PC-9 (cell line): ENCODE results near the gene UBLCP1. TPM values are rescaled to one million over a fixed set of nuclear protein-coding genes. Genes with fewer than 3 reads are reported as not detected.

ENCODE experiments used
- BruUV-seq: library from RNA; stranded (reverse); fragments of 400-500 nt; replicated peaks from 2 replicates; lab custom pipeline; 2021; lab: Mats Ljungman, UMichigan
- CTCF ChIA-PET: fragments of 300-600 bp; sonication (Branson Sonifier 250); formaldehyde crosslinking; loops from one replicate; lab custom pipeline; 2022; ENCODE audit warnings: antibody characterized with exemption; lab: Charles Lee
- POLR2A ChIA-PET: fragments of 300-600 bp; sonication (Branson Sonifier 250); formaldehyde crosslinking; loops from one replicate; lab custom pipeline; 2022; ENCODE audit warnings: antibody characterized with exemption; ENCODE audit not compliant: unreplicated experiment; lab: Charles Lee
- DNase-seq, 2 experiments: peaks; one replicate each; pipeline versions ENCODE4 v3.0.0 to v3.0.0-alpha.2; 2015 to 2022; ENCODE audit warnings: mixed read lengths in 1 of 2
- H2AFZ ChIP-seq: fragments of 200-600 bp; sonication (generic); 2 replicates; pipeline ENCODE4 v1.8.1; 2017; ENCODE audit warnings: antibody characterized with exemption
- H3F3A ChIP-seq: fragments of 200-600 bp; sonication (generic); 2 replicates; pipeline ENCODE4 v1.8.1; 2017; ENCODE audit warnings: antibody characterized with exemption, mild to moderate bottlenecking, low read depth; ENCODE audit not compliant: insufficient read depth
- H3K27ac ChIP-seq: fragments of 200-600 bp; sonication (generic); 2 replicates; pipeline ENCODE4 v1.6.1; 2016; ENCODE audit warnings: mixed run types
- H3K27me3 ChIP-seq: fragments of 200-600 bp; sonication (generic); 2 replicates; pipeline ENCODE4 v1.6.1; 2016; ENCODE audit warnings: low read depth, mixed run types; ENCODE audit not compliant: insufficient read depth
- H3K36me3 ChIP-seq: fragments of 200-600 bp; sonication (generic); 2 replicates; pipeline ENCODE4 v1.6.1; 2016; ENCODE audit warnings: low read depth, mixed run types
- H3K4me1 ChIP-seq: fragments of 200-600 bp; sonication (generic); replicated peaks from 2 replicates; pipeline ENCODE4 v1.6.1; 2016; ENCODE audit warnings: mixed run types; ENCODE audit not compliant: insufficient read depth
- H3K4me2 ChIP-seq: fragments of 200-600 bp; sonication (generic); 2 replicates; pipeline ENCODE4 v1.6.1; 2017; ENCODE audit warnings: mixed run types
- H3K4me3 ChIP-seq: fragments of 200-600 bp; sonication (generic); 2 replicates; pipeline ENCODE4 v1.6.1; 2016; ENCODE audit warnings: mixed run types
- H3K79me2 ChIP-seq: fragments of 200-600 bp; sonication (generic); 2 replicates; pipeline ENCODE4 v1.6.1; 2017; ENCODE audit warnings: low read depth, mixed run types
- H3K9me2 ChIP-seq: fragments of 200-600 bp; sonication (generic); 2 replicates; pipeline ENCODE4 v1.8.1; 2017; ENCODE audit warnings: mild to moderate bottlenecking; ENCODE audit not compliant: insufficient read depth
- H3K9me3 ChIP-seq: fragments of 200-600 bp; sonication (generic); 2 replicates; pipeline ENCODE4 v1.8.1; 2016; ENCODE audit warnings: low read depth; ENCODE audit not compliant: insufficient read depth
- H4K20me1 ChIP-seq: fragments of 200-600 bp; sonication (generic); 2 replicates; pipeline ENCODE4 v1.8.1; 2017; ENCODE audit not compliant: insufficient read depth
- CTCF ChIP-seq: fragments of 200-600 bp; sonication (generic); conservative IDR thresholded peaks from 2 replicates; pipeline ENCODE4 v1.6.1; 2017; ENCODE audit warnings: mixed run types, antibody characterized with exemption, mild to moderate bottlenecking, moderate library complexity
- EZH2 ChIP-seq: fragments of 200-600 bp; sonication (generic); IDR thresholded peaks from 2 replicates; pipeline ENCODE4 v1.8.0; 2017; ENCODE audit warnings: antibody characterized with exemption, low read depth
- intact Hi-C: fragments of 100-400 bp; cut with micrococcal nuclease; formaldehyde crosslinking; loops from one replicate; pipeline ENCODE4 v1.10.0; 2022; ENCODE audit not compliant: unreplicated experiment
- total RNA-seq: library from RNA; stranded (reverse); gene quantifications from 2 replicates; pipeline ENCODE4 v1.2.3, GENCODE V29; 2021

The UBLCP1 gene
- total RNA-seq, 1 experiment from 2014 or later = 27.8 TPM

GRCh38 chr5:159243385-159243784 lies 19.7 kb upstream of the UBLCP1 start:
- DNase-seq = no peak
- Histone ChIP-seq H3F3A (peaks cover 5% of the 10 kb centered on the region; the same call in 1 of the 2 replicates), H3K4me1 (peaks cover 12% of the 10 kb centered on the region), H3K9me2 (no peaks in the 10 kb centered on the region), H2AFZ (no peak overlapping the region), H3K9me3 (no peaks in the 10 kb centered on the region), H3K4me2 (no peak overlapping the region), H3K79me2 (no peaks in the 10 kb centered on the region), H3K4me3 (no peak overlapping the region), H3K36me3 (no peaks in the 10 kb centered on the region), H4K20me1 (no peaks in the 10 kb centered on the region), H3K27me3 (no peaks in the 10 kb centered on the region), H3K27ac (no peak overlapping the region)
- TF ChIP-seq EZH2 (no peak), CTCF (no peak)
- POLR2A ChIA-PET = no interaction called here
- no TSS peak for BruUV-seq
- CTCF ChIA-PET = interaction anchor here (0.6 kb wide), 1 partner anchor 47 kb away, joined by 4 read pairs; no protein-coding TSS in a partner anchor
- intact Hi-C loops = no loop called here

GRCh38 chr5:159244163-159244562 lies 18.9 kb upstream of the UBLCP1 start:
- Histone ChIP-seq H3K27ac (no peak overlapping the region), H3K9me3 (no peaks in the 10 kb centered on the region), H3K9me2 (no peaks in the 10 kb centered on the region), H3K4me1 (peaks cover 12% of the 10 kb centered on the region), H3K4me2 (no peak overlapping the region), H3K79me2 (no peaks in the 10 kb centered on the region), H3F3A (peaks cover 5% of the 10 kb centered on the region; the same call in 1 of the 2 replicates), H3K4me3 (no peak overlapping the region), H4K20me1 (no peaks in the 10 kb centered on the region), H3K36me3 (no peaks in the 10 kb centered on the region), H2AFZ (no peak overlapping the region), H3K27me3 (no peaks in the 10 kb centered on the region)
- POLR2A ChIA-PET = no interaction called here
- intact Hi-C loops = no loop called here
- no peak for TF ChIP-seq CTCF
- no peak for TF ChIP-seq EZH2
- CTCF ChIA-PET = no interaction called here
- no TSS peak for BruUV-seq
- DNase-seq = no peak

- POLR2A ChIA-PET = interaction anchor here (0.6 to 0.8 kb wide), 2 partner anchors 148 to 874 kb away, joined by 5 read pairs; partner anchors contain the start of gene PWWP2A
- Histone ChIP-seq H3K4me3 (no peak overlapping the region), H3F3A (peaks cover 4% of the 10 kb centered on the region; the same call in 1 of the 2 replicates), H3K9me3 (no peaks in the 10 kb centered on the region), H3K27ac (no peak overlapping the region), H2AFZ (no peak overlapping the region), H3K4me2 (no peak overlapping the region), H4K20me1 (no peaks in the 10 kb centered on the region), H3K4me1 (peaks cover 9% of the 10 kb centered on the region), H3K9me2 (no peaks in the 10 kb centered on the region), H3K79me2 (no peaks in the 10 kb centered on the region), H3K36me3 (no peaks in the 10 kb centered on the region), H3K27me3 (no peaks in the 10 kb centered on the region)
- intact Hi-C loops = no loop called here
- CTCF ChIA-PET = no interaction called here
- TF ChIP-seq EZH2 (no peak), CTCF (no peak)
- no peak for DNase-seq
- BruUV-seq = no TSS peak
These were observed 18.2 kb upstream of the UBLCP1 start for GRCh38 chr5:159244890-159245289.
